ENCODE data around the gene MYOD1. TPM values are rescaled to one million over a fixed set of nuclear protein-coding genes. Genes with fewer than 3 reads are reported as not detected.

Gene MYOD1
- total RNA-seq = not detected
- long read RNA-seq = 0 reads

DNA sequence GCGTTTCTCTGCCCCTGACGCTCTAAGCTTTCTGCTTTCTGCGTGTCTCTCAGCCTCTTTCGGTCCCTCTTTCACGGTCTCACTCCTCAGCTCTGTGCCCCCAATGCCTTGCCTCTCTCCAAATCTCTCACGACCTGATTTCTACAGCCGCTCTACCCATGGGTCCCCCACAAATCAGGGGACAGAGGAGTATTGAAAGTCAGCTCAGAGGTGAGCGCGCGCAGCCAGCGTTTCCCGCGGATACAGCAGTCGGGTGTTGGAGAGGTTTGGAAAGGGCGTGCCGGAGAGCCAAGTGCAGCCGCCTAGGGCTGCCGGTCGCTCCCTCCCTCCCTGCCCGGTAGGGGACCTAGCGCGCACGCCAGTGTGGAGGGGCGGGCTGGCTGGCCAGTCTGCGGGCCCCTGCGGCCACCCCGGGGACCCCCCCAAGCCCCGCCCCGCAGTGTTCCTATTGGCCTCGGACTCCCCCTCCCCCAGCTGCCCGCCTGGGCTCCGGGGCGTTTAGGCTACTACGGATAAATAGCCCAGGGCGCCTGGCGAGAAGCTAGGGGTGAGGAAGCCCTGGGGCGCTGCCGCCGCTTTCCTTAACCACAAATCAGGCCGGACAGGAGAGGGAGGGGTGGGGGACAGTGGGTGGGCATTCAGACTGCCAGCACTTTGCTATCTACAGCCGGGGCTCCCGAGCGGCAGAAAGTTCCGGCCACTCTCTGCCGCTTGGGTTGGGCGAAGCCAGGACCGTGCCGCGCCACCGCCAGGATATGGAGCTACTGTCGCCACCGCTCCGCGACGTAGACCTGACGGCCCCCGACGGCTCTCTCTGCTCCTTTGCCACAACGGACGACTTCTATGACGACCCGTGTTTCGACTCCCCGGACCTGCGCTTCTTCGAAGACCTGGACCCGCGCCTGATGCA, at the start of gene MYOD1:
MYOD1 (plus strand) TSS at position 544 of the 910 bp plus-strand sequence; CDS start at position 756, 212 bp downstream.
- DNase-seq (no peak), ATAC-seq (no peak)
- intact Hi-C loops (cut with DNase I, micrococcal nuclease) = no loop called here

DNA sequence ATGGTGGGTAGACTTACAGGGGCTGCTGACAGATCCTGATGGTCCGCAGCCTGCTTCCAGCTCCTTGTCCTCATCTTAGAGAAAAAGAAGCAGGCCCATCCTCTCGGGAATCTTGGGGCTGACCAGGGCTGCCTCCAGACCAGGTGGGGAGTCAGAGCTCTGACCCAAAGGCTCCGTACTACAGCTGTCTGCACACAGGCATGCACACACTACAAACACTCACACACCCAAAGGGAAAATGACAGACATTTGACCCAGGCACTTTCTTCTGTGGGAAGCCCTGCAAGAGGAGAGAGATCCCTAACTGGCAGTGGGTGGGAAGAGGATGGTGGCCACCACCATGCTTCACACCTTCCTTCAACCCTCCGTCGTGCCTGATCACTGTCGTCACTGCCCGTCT, 46.9 kb upstream of the MYOD1 start:
- no peak for DNase-seq
- ATAC-seq = no peak
- intact Hi-C loops (cut with DNase I, micrococcal nuclease) = no loop called here

DNA sequence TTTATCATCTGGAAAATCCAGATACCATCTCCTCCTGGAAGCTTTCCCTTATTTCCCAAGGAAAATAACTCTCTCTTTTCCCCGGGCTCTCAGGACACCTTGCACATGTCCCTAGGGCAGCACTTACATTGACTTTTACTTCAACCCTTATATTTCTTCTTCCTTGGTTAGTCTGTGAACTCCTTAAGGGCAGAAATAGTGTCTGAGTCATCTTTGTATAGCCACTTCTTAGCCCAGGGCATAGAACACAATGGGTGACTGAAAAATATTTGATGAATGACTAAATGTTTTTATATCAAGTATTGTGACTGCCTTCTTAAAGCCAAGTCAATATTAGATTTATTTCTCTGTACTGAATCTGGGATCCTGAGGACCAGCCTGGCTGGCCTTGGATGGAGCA, 45.4 kb upstream of the MYOD1 start:
- ATAC-seq = no peak
- intact Hi-C loops (cut with DNase I, micrococcal nuclease) = no loop called here
- DNase-seq = no peak

DNA sequence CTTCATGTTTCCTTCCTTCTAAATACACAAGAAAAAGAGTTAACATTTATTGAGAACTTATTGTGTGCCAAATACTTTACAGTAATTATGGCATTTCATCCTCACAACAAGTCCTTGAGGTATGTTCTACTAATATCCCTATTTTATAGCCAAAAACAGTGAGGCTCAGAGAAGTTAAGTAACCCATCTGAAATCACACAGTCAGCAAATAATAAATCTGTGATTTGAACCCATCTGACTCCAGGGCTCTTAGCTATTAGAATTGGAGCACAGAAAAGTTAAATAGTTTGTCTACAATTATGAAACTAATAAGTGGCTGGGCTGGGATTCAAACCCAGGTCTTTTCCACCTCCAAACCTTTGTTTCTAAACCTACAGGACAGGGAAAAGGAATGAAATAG, 36.5 kb upstream of the MYOD1 start:
- intact Hi-C loops (cut with DNase I, micrococcal nuclease) = no loop called here
- ATAC-seq (no peak), DNase-seq (no peak)

DNA sequence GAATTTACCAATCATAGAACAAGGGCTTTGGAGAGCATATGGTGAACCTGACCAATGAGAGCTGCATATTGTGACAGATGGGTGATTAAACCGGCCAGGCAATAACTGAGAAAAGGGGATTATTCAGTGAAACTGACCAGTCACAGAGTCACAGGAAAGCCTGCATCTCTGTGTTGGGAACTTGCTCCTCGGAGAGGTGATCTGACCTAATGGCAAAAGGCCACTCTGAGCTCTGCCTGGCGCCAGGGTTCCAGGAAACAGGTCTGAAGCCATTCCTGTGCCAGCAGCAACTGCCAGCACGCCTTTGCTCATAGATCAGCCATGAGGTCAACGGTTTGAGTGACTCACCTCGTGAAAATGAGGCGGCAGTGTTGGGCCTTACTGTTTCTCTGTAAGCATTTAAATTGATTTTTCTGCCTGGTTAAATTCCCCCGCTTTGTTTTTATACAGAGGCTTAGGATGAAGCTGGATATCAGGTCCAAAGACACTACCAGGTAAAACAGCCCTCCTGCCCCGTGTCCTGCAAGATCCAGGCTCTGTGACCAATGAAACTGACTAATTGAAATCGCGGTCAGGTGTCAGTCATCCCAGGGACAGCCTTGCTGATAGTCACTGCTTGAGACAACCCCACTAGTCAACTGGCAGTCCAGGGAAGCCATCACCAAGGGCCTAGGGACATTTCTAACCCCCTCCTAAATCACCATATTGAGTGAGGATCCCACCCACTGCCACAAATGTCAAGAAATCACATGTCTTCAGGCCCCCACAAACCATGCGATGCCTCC, 35.8 kb upstream of the MYOD1 start:
- ATAC-seq (no peak), DNase-seq (no peak)
- intact Hi-C loops (cut with DNase I, micrococcal nuclease) = no loop called here

DNA sequence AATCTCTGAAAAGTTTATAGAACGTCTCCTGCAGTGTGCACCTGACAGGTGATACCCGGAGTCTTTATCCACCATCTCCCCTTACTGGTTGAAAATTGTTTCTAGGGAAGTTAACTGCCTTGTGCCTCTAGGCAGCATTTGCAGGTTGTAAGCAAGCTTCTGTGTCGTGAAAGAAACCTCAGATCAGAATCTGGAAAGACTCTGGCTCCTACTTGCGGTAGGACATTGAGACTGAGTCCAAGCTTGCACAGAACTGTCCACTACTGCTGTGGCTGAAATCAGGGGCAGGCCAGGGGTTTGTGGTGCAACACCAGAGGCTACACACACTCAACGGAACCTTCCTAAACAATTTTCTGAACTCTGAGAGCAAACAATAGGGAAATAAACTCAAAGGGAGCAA, 34.8 kb upstream of the MYOD1 start:
- ATAC-seq = no peak

DNA sequence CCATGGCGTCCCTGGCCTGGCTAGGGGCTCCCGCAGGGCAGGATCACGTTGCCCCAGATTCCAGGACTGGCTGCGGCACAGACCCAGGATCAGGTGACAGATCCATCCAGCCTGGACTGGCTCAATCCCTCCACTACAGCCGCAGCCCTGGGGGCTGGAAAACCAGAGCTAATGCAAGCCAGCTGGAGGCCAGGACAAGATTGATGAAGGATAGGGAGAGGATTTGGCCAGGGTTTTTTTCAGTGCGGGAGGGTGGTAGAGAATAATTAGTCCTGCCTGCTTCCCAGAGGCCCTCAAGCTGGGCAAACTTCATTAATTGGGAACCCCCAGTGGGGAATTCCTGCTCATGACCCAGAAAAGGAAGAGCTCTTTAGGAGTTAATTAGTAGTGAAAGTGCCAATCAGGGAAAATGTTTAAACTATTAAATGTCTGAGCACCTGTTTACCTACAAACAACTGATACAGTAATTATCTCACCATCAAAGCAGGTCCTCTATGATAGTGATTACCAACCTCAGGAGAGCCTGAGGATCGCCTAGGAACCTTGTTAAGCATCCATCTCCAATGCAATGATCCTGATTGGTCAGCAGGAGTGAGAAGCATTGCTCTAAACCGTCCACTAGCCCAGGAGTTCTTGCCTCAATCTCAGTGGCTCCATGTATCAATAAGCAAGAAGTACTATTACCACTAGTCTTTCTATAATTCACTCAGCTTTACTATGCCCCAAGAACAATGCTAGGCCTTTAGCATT, 33.0 kb upstream of the MYOD1 start:
- intact Hi-C loops (cut with DNase I, micrococcal nuclease) = no loop called here
- ATAC-seq = no peak
- no peak for DNase-seq

More for the DNA sequence above, 34.8 kb upstream of the MYOD1 start:
- intact Hi-C loops (cut with DNase I, micrococcal nuclease) = no loop called here
- DNase-seq = no peak

DNA sequence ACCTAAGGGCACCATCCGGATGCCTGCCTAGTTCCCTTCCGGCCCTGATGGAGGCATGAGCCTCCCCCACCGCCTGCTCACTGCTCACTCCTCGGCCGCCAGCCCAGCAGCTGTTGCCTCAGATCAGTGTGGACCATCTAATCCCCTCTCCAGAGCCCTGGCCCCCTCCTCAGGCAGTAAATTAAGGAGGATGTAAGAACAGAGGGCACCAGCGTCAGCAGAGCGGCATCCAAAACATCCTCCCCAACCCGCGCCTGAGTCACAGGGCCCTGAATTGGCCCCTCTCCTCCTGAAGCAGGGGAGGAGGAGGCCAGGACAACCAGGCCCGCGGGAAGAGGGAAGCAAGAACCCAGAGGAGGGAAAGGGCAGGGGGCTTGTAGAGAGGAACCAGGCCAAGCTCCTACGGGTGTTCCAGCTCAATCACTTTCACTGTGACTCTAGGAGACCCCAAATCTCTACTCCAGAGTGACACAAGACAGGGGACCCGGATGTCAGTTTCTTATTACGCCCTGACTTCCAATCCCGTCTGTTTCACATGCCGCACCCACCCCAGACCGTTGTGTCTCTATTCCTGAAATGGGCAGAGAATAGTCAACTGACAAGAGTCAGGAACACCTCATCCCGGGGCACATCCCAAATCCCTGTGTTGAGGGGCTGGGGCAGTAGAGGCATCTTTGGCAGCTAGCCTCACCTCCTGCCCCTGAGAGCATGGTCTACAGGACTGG, 31.3 kb upstream of the MYOD1 start:
- ATAC-seq (no peak), DNase-seq (no peak)
- intact Hi-C loops (cut with DNase I, micrococcal nuclease) = no loop called here

DNA sequence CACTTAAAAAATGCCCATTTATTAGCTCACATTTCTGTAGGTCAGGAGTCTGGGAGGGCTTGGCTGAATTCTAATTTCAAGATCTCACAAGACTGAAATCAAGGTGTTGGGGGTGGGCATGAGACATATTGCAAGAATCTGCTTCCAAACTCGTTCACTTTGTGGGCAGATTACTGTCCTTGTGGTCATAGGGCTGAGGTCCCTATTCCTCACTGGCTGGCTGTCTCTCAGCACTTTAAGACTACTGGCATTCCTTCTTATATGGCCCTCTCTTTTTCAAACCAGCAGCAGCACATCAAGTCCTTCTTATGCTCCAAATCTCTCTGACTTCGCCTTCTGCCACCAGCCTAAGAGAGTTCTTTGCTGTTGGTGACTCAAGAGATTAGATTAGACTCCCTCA, 27.8 kb upstream of the MYOD1 start:
- intact Hi-C loops (cut with DNase I, micrococcal nuclease) = no loop called here
- no peak for ATAC-seq
- DNase-seq = no peak

DNA sequence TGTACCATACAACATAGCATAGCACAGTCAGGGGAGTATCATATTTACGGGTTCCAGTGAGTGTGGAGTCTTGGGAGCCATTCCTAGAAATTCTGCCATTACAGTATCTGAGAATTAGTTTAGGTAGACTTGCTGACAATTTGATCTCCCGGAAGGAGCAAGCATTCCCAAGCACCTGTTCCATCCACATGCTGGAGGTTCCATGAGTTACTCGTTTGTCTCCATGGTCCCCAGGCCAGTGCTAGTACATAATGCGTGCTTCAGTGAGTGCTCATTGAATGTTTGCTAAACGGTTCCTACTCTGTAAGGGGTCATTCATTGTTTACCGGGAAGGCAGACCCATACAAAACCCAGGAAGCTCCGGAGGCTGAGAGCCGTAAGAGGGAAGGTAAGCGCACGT, 27.4 kb upstream of the MYOD1 start:
- ATAC-seq (no peak), DNase-seq (no peak)
- intact Hi-C loops (cut with DNase I, micrococcal nuclease) = no loop called here

DNA sequence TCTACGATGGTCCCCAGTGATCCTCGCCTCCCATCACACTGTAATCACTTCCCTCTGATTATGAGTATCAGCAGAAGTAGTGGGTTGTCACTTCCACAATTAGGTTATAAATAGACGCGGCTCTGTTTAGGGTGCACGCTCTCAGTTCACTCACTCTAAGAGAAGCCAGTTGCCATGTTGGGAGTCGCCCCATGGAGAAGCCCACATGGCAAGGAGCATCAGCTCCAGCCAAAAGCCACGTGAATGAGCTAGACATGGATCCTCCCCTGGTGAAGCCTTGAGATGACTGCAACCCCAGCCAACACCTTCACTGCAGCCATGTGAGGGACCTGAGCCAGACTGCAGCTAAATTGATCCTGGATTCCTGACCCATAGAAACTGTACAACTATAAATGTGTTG, 26.4 kb upstream of the MYOD1 start:
- DNase-seq (no peak), ATAC-seq (no peak)
- intact Hi-C loops (cut with DNase I, micrococcal nuclease) = no loop called here

DNA sequence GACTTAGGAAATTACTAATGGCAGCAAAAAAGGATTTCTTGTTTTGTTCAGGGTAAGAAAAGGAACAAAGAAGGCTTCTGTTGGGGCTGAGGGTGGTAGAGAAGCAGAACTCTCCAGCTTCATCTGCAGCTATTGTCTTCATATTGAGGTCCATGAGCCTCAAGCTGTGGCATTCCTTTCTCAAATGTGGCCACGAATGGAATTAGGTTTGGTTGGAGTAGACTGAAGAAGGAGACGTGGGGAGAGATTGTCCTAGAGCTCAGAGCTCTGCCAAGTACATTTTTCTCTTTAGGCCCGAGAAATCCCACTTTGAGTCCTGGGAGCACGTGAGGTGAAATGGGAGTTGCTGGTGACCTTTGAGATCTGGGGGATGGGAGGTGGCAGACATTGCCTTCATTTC, 25.8 kb upstream of the MYOD1 start:
- intact Hi-C loops (cut with DNase I, micrococcal nuclease) = no loop called here
- no peak for DNase-seq
- ATAC-seq = no peak

DNA sequence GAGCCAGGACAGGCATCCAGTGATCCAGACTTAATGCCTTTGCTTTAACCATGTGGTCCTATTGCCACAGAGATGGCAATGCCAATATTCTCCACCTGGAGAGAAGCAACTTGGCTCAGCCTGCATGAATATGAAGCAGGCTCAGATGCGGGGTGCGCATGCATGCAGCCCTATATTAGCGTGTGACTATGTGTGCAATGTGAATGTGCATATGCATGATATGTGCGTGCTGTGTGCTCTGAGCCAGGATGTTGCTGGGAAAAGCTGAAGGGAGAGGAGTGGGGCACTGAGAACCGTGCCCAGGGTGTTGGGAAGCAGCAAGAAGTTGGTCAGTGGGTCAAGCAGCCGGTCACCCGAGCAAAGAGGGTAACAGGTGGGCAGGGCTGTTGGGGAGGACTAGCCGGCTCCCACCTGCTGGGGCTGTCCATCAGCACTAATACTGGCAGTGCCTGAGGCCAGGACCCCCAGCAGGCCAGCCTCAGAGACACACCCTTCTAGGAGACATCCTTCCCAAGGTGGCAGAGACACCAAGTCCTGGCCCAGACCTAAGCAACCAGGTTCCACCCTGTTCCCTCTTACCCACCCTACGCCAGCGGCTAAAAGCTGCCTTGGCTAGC, 24.8 kb upstream of the MYOD1 start:
- intact Hi-C loops (cut with DNase I, micrococcal nuclease) = no loop called here
- DNase-seq (no peak), ATAC-seq (no peak)

DNA sequence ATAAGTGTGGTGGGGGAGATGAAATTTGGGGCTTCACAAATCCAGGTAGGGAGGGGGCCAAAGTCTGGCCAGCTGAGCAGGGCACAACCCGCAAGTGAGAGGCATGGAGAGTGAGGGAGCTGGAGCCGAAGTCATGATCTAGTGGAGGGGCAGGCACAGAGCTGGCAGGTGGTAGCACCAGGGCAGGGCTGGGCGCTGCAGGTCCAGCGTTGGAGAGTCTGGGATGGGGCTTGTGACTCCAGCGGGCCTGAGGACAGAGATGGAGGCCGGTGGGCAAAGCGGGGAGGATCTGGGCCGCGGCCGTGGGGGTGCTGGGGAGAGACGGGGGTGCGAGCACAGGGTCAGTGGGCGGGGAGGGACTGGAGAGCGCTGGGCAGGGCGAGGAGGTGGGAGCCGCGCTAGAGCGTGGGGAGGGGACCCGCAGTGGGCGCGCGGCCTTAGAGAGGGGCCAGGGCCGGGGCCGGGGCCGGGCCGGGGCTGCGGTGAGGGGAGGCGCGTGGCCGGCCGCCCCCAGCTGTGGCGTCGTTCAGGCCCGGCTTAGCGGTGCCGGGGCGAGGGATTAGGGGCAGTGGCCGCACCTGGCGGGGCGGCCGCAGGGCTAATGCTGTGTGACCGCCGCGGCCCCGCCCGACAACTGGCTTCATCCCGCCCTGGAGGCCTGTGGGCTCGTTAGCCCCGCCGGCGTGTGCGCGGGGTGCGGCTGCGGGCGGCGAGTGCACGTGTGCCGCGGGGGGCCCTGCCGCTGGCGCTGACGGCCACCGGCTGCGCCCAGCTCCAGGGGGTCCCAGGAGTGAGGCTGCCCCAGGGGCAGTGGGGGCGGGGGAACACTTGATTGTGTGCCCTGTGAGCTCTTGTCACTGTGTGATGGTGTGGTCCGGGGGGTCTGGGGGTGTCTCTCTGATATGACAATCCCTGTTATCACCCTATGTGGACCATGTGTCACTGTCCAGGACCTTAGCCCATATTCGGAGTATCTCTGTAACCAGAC, 23.6 kb upstream of the MYOD1 start:
- intact Hi-C loops (cut with DNase I, micrococcal nuclease) = no loop called here
- DNase-seq = no peak
- no peak for ATAC-seq

DNA sequence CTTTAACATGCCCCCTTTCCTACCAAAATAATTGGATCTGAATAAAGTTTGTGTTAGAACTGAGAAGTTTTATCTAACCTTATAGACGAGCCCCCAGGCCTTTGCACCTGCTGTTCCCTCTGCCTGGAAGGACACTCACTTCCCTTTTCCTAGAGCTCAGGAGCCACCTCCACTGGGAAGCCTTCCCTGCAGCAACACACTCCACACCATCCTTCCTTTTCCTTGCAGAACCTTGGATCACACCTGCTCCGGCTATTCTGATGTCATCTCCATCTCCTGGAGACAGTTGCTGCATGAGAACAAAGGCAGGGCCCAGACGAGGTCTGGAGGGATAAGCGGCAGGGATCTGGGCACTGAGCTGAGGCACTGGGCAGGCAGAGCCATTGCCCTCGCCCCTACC, 22.6 kb upstream of the MYOD1 start:
- ATAC-seq = no peak
- intact Hi-C loops (cut with DNase I, micrococcal nuclease) = no loop called here
- DNase-seq = no peak

DNA sequence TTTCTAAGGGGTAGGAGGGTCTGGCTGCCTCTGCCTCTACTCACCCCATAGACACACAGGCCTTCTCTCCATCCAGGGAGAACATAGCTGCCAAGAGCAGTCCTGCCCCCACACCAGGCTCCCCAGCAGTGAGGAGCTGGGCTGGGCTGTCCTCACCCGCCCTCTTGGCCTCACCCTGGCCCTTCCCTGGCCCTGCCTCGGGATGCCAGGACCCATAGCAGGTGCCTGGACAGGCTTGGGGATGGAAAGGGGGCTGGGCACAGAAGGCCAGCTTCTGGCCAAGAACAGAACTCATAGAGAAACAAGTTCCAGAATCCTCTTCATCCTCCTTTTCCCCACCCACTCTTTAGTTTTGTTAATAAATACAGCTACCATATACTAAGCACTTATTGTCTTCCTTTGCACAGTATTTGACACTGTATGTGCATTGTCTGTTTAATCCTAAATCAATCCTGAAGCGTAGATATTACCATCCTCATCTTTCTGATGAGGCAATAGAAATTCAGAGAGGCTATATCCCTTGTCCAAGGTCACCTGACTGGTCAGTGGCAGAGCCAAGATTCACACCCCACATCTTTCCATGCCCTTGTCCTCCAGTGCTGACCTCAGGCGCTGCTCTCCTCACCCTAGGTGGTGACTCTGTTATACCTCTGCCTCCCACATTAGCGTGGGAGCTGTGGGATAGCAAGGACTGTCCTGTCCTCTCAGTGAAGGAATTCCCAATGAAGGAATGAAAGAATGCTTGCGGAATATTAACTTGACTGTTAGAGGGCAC, 22.0 kb upstream of the MYOD1 start:
- intact Hi-C loops (cut with DNase I, micrococcal nuclease) = no loop called here
- DNase-seq = no peak
- no peak for ATAC-seq

Data from left colon (tissue), 2 donors.